Fibroblast of skin of scalp (primary cell): ENCODE measurements around the gene ERI3.

Source experiments
- DNase-seq: peaks from one replicate; pipeline ENCODE4 v3.0.0-alpha.2; 2013

Gene ERI3

DNA sequence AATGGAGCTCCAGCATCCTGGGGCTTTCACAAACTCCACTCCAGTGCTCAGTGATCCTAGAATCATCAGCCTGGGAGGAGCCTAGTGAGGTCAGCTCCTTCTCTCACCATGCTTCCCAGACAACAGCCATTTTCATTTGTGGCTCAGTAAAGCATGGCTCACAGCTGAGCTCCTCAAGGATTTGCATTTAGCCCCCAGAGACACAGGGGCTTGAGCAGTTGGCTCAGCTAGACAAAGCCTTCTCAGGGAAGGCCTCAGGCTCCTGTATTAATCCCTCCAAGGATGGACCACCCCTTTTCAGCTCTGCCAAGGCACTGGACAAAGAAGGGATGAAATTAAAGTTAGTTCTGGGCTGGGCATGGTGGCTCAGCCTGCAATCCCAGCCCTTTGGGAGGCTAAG is 39.5 kb downstream of the ERI3 start:
- no peak for DNase-seq

DNA sequence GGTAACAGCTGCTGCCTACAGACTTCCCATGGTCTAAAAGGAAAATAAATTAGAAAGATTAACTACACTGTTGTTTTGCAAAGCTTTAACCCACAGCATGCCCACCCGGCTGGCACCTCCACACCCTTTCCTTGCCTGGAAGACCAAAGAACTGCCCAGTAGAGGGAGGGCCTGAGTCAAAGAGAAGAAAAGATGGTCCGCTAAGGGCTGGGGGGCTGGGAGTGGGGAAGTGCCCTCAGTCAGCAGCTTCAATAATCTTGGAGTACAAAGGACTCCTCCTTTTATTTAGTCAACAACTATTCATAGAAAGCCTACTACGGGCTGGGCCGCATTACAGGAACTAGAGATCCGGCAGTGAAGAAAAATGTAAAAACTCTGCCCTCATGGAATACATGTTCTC is 40.6 kb downstream of the ERI3 start:
- no peak for DNase-seq

DNA sequence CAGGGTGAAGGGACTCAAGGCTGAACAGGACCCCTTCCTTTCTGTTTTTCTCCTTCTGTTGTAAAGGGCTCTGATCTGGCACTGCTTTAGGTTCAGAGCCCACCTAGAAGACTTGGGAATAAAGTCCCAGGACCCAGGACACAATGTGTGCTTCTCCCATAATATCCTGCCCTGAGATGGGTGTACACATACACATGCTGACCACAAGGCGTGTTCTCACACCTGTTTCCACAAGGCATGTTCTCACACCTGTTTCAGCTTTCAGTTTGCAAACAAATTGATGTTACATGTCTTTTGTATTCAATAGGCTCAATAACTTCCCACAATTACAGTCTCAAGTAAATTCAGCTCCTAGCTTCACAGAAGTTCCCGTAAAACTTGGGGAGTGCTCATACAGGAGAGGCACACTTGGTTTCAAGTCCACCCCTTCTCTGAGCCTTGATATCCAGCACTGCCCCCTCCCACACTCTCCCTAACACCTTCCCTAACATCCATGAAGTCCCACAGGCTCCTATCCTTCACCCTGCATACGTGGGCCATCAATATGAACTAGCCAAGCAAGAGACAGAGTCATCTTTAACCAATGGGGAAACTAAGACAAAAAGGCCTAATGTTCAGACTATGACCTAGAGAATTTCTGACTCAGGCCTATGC is 41.7 kb downstream of the ERI3 start:
- DNase-seq, result no peak

DNA sequence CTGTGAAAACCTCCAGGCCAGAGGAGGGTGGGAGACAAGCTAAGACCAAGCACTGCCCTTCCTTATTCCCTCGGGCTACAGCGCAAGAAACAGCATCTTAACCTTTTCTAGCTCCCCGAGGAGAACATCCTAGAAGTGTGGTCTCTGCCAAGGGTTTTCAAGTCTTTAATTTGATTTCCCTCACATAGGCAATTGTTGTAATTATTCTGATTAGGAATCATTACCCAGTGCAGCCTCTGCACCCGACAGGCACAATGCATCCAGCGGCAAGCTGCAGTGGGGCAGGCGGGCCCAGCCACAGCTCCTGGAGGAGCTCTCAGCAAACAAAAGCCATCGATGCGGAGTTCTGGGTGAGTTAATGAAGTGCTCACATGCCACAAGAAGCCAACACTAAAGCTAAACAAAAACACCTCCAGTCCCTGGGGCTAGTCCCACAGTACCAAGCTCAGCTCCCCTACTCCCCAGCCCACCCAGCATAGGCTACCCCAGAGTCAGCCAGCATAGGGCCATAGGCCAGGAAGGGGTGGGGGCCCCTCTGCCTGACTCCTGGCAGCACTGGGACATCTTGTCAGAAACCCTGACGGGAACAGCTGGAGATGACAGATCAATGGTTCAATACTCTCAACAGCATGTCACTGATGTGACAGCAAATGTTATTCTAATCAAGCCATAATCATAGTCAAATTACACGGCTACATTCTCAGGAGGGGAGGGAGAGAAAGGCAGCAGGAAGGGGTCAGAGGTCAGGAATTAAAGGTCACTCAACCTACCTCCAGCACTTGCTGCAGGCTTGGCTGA is 42.5 kb downstream of the ERI3 start:
- no peak for DNase-seq

DNA sequence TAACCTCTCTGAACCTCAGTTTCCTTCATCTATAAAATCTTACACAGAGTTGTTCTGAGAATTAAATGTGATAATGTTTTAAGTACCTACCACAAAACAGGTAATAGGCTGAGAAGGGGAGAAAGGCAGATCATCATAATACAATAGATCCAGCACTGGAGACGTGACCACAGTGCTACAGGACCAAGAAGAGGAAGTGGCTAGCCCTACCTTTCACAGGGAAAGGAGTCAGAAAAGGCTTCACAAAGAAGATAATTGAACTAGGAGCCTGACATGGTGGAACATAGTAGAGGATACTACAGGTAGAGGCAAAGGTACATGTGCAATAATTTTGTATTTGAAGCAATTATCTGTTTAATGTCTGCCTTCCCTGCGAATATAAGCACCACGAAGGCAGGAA is 45.1 kb downstream of the ERI3 start:
- no peak for DNase-seq

DNA sequence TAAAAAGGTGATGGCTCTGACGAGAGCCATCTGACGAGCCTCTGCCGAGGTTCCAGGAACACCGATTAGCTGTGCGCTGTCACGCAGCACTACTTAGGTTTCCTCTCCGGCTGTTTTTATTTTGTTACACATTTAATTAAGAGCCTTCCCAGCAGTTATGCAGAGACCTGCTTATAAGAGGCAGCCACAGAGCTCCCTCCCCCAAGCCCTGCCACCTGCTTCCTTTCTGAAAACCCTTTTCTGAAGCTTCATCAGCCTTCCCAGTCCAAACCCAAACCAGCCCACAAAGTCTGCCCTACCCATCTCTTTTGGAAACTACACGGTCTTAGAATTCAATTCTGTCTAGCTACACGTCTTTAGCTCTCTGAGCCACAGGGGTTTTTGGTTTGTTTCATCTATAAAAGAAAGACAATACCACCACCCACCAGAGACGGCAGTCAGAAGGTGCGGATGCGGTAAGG is 49.1 kb downstream of the ERI3 start:
- no peak for DNase-seq

DNA sequence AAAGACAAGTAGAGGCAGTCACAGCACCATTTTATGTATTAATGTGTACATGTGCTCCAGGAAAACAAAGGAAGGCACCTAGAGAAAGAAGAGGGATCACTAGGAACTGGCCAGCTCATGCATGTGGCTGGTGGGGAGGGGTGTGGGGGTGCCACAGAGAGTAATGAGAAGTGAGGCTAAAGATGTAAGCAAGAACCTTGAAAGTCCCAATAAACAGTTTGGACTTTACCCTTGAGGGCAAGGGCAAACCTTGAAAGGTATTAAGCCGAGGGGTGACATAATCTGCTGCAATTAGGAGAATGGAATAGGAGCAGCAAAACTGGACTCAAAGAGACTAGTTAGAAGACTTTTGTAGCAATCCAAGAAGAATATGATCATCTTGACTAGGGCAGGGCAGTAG is 51.5 kb downstream of the ERI3 start:
- DNase-seq, result no peak

DNA sequence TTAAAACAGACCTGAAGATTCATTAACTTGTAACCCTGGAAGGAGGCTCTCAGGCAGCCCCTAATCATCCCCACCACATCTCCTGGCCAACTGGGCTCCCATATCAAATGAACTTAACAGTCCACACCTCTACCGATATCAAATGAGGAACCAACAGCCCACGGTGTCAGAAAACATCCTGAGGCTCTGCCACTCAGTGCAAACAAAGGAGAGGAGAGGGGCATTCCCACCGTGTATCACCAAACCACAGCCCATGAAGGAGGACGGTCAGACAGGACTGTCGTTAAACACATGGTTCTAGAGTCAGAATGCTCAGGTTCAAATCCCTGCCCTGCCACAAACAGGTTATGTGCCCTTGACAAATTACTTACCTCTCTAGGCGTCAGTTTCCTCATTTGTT is 52.5 kb downstream of the ERI3 start:
- DNase-seq, result no peak

DNA sequence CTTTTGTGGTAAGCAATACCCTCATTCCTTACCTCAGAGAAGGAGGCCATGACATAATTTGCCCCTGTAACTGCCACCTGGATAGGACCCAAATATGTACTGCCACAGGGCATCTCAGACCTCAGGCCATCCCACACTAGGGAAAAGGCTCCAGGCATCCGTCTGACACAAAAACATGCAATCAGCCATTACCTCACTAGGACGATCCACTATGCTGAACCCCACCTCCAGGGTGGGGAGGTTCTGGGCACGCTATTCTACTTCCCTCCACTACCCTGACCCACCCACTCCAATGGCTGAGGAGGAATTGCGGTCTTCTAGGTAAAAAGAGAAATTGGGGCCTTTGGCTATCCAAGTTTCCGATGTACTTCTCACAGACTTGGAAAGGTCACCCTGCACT is 53.6 kb downstream of the ERI3 start:
- DNase-seq, result no peak

DNA sequence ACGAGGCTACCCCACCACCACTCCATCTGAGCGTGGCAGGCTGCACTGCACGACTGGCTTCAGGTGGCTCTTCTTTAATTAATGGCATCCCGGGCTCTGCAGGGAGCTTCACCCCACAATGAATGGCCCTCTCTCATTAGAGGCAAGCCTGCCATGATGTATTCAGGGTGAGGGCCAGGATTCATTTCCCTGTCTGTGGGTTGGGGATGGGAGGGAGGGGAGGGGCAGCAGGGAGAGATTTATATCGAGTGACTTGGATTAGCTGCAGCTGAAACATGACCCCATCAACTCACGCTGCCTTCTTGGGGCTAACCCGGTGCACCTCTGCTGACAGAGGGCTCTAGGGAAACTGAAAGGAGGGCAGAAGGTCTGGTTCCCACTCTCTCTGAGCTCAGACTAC is 54.2 kb downstream of the ERI3 start:
- DNase-seq, result no peak

DNA sequence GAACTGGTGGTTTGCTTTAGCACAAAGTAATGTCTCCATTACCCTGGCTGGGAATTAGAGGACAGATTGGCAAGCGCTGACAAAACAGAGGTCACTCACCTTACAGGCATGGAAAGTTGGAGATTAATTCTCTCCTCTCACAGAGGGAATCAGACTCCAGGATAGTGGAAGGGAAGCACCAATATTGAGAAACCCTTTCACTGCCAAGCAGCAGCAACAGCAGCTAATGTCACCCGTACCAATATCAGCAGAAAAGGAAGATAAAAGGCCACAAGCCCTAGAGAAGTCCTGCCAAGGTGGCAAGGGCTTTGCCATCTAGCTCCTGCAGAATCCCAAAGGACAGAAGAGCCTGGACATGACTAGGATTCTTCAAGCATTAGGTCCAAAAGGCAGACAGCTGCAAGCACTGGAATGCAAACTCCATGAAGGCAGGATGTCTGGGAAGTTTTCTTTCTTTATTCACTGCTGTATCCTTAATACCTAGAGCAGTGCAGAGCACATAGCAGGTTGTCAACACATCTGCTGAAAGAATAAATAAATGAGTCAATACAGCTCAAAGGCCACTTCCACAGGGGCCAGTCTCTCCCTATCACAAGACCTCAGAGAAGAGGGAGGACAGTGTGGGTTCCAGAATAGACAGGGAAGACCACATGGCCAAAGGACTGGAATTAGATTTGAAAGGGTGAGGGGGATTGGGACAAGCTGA is 57.2 kb downstream of the ERI3 start:
- DNase-seq, result no peak

DNA sequence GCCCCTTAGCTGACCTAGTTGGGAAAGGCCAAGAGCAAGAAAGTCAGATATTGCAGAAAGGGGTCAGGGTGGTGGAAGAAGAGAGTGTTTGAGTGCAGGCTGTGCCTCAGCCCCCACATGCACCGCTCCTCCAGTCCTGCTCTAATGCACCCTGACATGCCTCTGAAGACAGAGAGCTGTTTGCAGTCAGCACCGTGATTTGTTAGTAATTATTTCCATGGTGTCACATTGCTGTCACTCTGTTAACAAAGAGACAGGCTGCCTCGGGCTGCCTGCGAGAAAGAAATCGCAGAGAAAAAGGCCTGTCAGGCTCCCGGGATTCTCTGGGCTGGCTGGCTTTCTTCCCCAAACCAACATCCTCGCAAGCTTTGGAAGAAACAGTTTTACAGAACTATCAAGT is 58.3 kb downstream of the ERI3 start:
- DNase-seq, result no peak

DNA sequence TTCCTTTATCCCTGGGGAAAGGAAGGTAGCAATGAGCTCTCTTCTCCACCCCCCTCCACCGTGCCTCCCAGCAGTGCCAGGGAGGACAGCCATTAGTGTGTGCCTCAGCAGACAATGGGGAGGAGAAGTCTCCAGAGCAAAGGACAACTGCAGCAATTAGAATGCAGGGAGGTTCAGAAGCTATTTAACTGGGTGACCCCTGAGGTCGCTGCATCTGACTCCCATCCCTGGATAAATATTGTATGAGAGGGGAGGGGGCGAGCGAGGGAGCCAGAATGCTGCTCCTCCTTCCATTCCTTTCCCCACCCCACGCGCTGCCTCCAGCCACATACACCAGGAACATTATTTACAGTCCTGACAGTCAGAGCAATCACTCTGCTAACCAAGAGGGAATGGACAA is 59.0 kb downstream of the ERI3 start:
- no peak for DNase-seq

DNA sequence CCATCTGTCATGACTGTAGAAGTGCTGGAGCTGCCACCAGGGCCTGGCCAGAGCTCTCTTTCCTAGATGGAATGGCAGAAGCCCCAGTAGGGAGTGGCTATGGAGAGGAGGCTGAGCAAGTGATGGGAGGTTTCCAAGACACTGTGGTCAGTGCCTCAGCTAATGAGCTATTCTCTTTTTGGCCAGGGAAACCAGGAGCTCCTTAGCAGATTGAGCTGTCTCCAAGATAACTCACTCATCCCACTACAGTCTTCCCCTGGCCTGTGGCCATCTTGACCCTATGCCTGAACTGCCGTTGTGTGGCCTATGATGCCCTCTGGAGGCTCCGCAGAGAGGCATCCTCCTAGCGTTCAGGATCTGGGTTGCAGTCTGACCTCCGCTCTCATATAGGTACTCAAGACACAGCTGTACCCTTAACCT is 60.5 kb downstream of the ERI3 start:
- peak; percentile 73 for DNase-seq

DNA sequence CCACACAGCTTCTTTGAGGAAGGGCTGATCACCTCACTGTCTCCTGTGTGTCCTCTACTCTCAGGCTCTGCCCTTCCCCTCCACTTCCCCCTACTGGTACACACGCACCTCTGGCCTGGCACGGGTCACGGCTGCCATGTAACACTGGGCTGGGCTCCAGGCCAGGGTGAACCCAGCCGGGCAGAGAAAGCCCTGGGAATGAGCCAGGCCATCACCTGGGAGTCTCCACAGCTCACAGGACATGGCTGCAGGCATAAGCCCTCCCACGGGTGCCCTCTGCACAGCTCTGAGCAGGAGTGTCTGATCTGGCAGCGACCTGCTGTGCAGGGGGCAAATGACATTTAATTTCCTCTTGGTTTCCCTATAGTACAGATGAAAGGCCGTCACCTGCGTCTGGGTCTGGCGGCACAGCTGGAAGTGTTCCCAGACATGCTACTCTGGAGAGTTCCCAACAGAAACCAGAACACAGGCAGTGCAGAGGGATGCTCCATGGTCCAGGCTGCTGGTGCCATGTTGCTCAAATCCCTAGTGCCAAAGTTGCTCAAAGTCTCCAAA is 61.2 kb downstream of the ERI3 start:
- DNase-seq, result no peak

DNA sequence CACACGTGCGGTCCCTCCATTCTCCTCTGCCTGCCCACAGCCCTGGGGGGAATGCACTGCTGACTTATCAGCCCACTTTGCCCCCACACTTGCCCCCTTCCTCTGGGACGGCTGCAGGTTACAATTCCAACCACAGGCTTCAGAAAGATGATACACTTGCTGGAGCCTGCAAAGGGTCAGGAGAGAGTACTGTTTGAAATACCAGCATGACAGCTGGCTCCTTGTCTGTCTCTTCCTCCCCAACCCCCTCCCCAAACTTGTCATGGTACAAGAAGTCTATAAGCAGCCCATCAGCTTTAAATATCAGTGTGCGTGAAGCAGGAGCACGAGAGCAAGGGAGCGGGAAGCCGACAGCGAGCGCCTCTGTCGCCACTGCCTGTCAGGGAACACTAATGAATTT is 62.4 kb downstream of the ERI3 start:
- DNase-seq, result no peak

DNA sequence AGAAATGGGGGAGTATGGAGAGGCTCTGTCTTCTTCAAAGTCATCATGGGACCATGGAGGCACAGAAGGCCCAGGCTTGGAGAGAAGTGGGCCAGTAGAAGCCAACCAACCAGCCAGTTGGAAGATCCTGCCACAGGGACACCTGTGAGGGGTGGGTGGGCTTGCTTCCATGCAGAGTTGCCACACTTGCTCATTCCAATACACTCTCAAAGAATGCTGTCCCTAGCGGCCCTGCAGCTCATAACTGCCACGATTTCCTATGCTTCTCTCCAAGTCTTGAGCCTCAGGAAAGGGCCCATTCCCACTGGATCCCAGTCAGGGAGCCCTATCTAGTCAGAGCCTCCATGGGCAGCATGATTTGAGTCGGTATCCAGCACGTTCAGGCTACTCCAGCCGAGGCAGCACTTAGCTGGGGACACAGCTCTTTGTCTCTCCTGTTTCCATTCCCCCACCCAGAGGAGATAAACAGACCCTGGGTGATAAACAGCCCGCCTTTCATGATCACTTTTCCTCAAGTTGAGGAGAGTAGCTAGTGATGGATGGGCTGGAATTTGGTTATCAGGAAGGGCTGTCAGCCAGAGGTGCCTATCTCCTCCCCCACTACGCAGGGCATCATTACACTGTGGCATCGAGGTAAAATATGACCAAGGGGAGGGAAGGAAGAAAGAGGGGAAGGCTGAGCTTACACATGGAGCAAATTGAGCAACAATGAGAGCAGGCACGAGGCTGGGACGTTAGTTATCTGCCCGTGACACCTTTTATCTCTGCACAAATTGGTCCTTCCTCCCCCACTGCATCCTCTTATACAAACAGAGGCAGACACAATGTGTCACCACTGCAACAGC is 64.6 kb downstream of the ERI3 start:
- no peak for DNase-seq

DNA sequence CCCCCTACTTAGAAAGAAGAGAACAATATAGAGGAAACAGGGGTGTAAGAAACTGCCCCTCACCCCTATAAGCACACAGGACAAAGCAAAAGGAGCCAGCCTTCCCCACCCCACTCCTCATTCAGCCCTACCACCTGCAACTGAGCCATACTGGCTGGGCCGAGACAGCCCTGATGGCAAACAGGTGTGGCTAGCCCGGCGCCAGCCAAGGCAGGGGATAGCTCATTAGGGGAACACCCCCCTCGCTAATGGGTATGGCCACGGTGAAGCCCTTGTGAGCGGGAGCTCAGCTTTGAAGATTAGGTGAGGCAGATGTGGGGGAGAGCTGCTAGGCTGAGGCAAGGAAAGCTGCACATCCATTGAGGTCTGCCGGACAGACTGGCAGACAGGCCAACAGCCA is 65.5 kb downstream of the ERI3 start:
- DNase-seq, result no peak

DNA sequence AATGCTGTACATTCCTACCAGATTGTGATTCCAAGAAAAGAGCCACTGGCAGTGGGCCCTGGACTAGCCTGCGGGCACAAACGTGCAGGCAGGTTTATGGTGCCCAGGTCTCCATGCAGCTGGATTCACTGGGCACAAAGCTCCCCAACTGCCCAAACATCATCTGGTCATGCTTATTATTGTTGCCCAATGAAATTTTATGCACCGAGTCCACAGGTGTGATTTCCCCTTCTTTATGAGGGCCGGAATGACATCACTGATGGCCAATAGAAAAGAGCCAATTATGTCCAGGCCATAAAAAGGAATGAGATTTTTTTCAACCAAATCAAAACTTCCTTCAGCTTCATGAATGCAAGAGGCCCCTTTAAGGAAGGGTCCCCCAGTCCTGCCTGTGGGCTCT is 66.2 kb downstream of the ERI3 start:
- DNase-seq, result no peak

DNA sequence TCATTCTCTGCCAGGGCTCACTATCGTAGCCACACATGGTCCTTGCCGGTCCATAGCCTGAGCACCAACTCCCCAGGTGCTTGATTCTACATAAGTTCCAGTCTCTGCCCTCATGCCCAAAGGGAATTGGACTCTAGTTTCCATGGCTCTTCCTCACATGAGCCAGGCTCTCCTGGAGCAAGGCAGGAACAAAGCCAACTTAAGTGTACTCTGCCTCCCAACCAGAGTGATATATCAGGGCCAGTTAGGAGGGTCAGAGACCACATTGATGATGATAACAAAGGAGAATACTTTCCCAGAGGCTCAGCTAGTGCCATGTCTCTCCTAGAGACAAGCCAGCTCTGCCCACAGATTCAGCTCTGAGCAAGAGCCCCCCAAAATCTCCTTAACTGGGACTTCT is 70.9 kb downstream of the ERI3 start:
- no peak for DNase-seq

DNA sequence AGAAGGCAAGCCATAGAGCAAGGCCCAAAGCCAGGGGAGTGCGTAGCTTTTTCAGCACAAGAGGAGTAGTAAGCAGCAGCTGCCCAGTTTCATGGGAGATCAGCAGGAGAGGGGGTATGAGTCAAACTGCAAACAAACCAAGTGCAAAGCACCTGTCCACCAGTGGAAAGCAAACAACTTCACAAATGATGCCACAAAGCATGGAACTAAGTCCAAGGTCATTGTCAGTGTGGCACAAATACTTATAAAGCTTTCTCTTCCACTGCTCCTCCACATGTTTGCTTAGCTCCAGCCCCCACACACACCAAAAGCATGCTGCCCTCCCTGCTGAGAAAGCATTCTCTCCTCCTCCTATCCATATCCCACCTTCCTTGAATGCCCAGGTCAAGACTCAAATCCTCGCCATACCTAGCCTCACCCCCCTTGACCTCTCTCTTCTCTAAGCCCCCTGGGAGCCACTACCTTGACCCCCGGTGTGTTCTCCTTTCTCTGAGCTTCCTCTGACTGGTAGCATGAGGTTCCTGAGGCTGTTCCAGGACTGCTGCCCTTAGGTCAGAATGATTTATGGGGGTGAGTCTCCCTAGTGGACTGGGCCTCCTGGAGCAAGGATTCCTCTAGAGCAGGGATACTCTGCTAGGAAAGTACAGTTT is 71.4 kb downstream of the ERI3 start:
- DNase-seq, result no peak
